DMS114 treated with DMSO at 0.1 percent for 48 hours (cell line): ENCODE measurements around the gene CELSR1.

ENCODE experiments used
- DNase-seq: peaks from one replicate; lab custom pipeline; 2025; ENCODE audit not compliant: unreplicated experiment; lab: John Stamatoyannopoulos, UW

Gene CELSR1

GRCh38 chr22:46537225-46537945, at the start of gene CELSR1:
TSS of gene CELSR1 (minus strand) at chr22:46537620. CDS start at chr22:46537170, 450 bp downstream.
- DNase-seq, result no peak

GRCh38 chr22:46587061-46587460, 49.6 kb upstream of the CELSR1 start:
- no peak for DNase-seq

GRCh38 chr22:46586531-46587011, 49.2 kb upstream of the CELSR1 start:
- DNase-seq, result no peak

GRCh38 chr22:46586123-46586519, 48.7 kb upstream of the CELSR1 start:
- no peak for DNase-seq

GRCh38 chr22:46585340-46586122, 48.1 kb upstream of the CELSR1 start:
- no peak for DNase-seq

- no peak for DNase-seq
These were observed 46.9 kb upstream of the CELSR1 start for GRCh38 chr22:46584081-46584921.

GRCh38 chr22:46583571-46583970, 46.2 kb upstream of the CELSR1 start:
- no peak for DNase-seq

- DNase-seq, result no peak
These were observed 45.0 kb upstream of the CELSR1 start for GRCh38 chr22:46582281-46582933.

- DNase-seq, result no peak
These were observed 44.3 kb upstream of the CELSR1 start for GRCh38 chr22:46581538-46582244.

GRCh38 chr22:46580940-46581537, 43.6 kb upstream of the CELSR1 start:
- no peak for DNase-seq

- no peak for DNase-seq
These were observed 42.5 kb upstream of the CELSR1 start for GRCh38 chr22:46579751-46580449.

GRCh38 chr22:46578824-46579561, 41.6 kb upstream of the CELSR1 start:
- no peak for DNase-seq

GRCh38 chr22:46578251-46578823, 40.9 kb upstream of the CELSR1 start:
- DNase-seq, result no peak

- DNase-seq, result no peak
These were observed 40.2 kb upstream of the CELSR1 start for GRCh38 chr22:46577368-46578249.

GRCh38 chr22:46576556-46577367, 39.3 kb upstream of the CELSR1 start:
- no peak for DNase-seq

- DNase-seq, result no peak
These were observed 38.6 kb upstream of the CELSR1 start for GRCh38 chr22:46575911-46576555.
